Liver (tissue), 3 donors: ENCODE results near the gene COL8A1.

Experiments
- ATF3 ChIP-seq: IDR thresholded peaks from 2 replicates; pipeline ENCODE4 v1.6.1; 2016; ENCODE audit warnings: antibody characterized with exemption
- CTCF ChIP-seq: fragments of 150-350 bp; IDR thresholded peaks from 2 replicates; pipeline ENCODE4 v1.5.1; 2017; ENCODE audit warnings: improper control_type of control experiment, low read depth, low read length; ENCODE audit not compliant: missing input control
- JUND ChIP-seq, 2 donors: IDR thresholded peaks; 2 replicates each; pipeline ENCODE4 v1.6.1; 2016; ENCODE audit warnings: antibody characterized with exemption in 2 of 2
- NR2F2 ChIP-seq: IDR thresholded peaks from 2 replicates; pipeline ENCODE4 v1.6.1; 2016; ENCODE audit warnings: antibody characterized with exemption
- REST ChIP-seq: IDR thresholded peaks from 2 replicates; pipeline ENCODE4 v1.6.1; 2016; ENCODE audit warnings: antibody characterized with exemption, mild to moderate bottlenecking
- SP1 ChIP-seq: IDR thresholded peaks from 2 replicates; pipeline ENCODE4 v1.6.1; 2018; ENCODE audit warnings: antibody characterized with exemption, mild to moderate bottlenecking
- donor health status: healthy.
- donor health status: healthy.

- TF ChIP-seq CTCF (no peak), JUND (IDR thresholded peaks at IDR 0.05) (no peak), ATF3 (no peak), REST (no peak), NR2F2 (no peak), SP1 (no peak)
Measured at GRCh38 chr3:99834211-99834957, 196.0 kb downstream of the COL8A1 start.
